Brain microvascular endothelial cell (primary cell): ENCODE results near the gene PSTK.

Experiments used
- DNase-seq: peaks from one replicate; pipeline ENCODE4 v3.0.0-alpha.2; 2020
- H3K27ac ChIP-seq: fragments of 250-450 bp; sonication (Bioruptor Pico); 2 replicates; pipeline ENCODE4 v1.5.1; 2020; ENCODE audit warnings: mild to moderate bottlenecking, moderate library complexity
- H3K27me3 ChIP-seq: fragments of 250-450 bp; sonication (Bioruptor Pico); replicated peaks from 2 replicates; pipeline ENCODE4 v1.5.1; 2020; ENCODE audit warnings: mild to moderate bottlenecking
- H3K36me3 ChIP-seq: fragments of 250-450 bp; sonication (Bioruptor Pico); replicated peaks from 2 replicates; pipeline ENCODE4 v1.5.1; 2020; ENCODE audit warnings: mild to moderate bottlenecking
- H3K4me3 ChIP-seq: 2 replicates; pipeline ENCODE4 v1.5.1; 2011; ENCODE audit warnings: low read depth, mild to moderate bottlenecking, control low read depth, low read length, moderate library complexity
- in situ Hi-C: cut with HindIII; loops from 2 replicates; pipeline ENCODE4 v1.10.0; 2017; ENCODE audit warnings: low sequenced_read_pairs, low pct_ligation_motif_present
- TF ChIP-seq, protein P1 (sequence below): IDR thresholded peaks from 2 replicates; pipeline ENCODE4 v1.5.1; 2011; ENCODE audit warnings: low read depth, mild to moderate bottlenecking, moderate library complexity, low read length, control low read depth, inconsistent platforms; ENCODE audit errors: missing control alignments

The PSTK gene

DNA sequence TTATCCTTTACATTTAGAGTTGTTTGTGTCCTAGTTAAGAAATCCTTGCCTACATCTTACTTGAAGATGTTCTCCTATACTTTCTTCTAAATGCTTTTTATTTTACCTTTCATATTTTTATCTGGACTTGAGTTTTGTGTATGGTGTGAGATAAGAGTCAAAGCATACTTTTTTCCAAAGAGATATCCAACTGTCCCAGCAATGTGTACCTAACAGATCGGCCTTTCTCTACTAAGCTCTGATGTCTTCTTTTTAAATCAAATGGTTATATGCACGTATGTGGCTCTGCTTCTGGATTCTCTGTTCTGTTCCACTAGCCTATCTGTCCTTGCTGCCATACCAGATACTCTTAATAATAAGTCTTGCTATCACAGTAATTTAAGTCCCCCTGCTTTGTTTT, 21.2 kb downstream of the PSTK start:
- peaks cover 3% of the 10 kb centered on the region for H3K36me3 ChIP-seq

DNA sequence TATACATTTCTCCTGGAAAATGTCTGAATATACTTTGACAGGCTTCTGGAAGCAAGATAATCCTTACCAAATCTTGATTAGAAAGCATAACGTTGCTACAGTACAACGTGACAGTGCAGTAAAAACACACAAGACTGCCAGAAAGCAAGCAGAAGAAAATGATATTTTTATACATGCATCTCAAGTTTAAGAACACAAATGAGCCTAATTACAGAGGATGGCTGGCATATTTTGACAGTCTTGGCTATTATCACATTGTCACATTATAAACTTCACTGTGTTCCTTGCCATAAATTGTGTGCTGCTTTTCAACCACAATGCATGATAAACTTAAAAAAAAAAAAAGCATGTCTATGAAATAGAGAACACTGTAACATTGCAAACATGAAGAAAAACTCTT, 24.1 kb downstream of the PSTK start:
- no peak overlapping the region for H3K4me3 ChIP-seq
- H3K27me3 ChIP-seq, result no peaks in the 10 kb centered on the region
- TF ChIP-seq, protein P1, sequence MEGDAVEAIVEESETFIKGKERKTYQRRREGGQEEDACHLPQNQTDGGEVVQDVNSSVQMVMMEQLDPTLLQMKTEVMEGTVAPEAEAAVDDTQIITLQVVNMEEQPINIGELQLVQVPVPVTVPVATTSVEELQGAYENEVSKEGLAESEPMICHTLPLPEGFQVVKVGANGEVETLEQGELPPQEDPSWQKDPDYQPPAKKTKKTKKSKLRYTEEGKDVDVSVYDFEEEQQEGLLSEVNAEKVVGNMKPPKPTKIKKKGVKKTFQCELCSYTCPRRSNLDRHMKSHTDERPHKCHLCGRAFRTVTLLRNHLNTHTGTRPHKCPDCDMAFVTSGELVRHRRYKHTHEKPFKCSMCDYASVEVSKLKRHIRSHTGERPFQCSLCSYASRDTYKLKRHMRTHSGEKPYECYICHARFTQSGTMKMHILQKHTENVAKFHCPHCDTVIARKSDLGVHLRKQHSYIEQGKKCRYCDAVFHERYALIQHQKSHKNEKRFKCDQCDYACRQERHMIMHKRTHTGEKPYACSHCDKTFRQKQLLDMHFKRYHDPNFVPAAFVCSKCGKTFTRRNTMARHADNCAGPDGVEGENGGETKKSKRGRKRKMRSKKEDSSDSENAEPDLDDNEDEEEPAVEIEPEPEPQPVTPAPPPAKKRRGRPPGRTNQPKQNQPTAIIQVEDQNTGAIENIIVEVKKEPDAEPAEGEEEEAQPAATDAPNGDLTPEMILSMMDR, result no peak
- in situ Hi-C loops, result no loop called here
- H3K27ac ChIP-seq, result no peak overlapping the region
- DNase-seq, result no peak
- no peaks in the 10 kb centered on the region for H3K36me3 ChIP-seq

More for the DNA sequence above, 21.2 kb downstream of the PSTK start:
- in situ Hi-C loops, result no loop called here
- no peak for DNase-seq
- Histone ChIP-seq H3K4me3 (no peak overlapping the region), H3K27ac (no peak overlapping the region), H3K27me3 (no peaks in the 10 kb centered on the region)
- TF ChIP-seq, protein P1, result no peak

DNA sequence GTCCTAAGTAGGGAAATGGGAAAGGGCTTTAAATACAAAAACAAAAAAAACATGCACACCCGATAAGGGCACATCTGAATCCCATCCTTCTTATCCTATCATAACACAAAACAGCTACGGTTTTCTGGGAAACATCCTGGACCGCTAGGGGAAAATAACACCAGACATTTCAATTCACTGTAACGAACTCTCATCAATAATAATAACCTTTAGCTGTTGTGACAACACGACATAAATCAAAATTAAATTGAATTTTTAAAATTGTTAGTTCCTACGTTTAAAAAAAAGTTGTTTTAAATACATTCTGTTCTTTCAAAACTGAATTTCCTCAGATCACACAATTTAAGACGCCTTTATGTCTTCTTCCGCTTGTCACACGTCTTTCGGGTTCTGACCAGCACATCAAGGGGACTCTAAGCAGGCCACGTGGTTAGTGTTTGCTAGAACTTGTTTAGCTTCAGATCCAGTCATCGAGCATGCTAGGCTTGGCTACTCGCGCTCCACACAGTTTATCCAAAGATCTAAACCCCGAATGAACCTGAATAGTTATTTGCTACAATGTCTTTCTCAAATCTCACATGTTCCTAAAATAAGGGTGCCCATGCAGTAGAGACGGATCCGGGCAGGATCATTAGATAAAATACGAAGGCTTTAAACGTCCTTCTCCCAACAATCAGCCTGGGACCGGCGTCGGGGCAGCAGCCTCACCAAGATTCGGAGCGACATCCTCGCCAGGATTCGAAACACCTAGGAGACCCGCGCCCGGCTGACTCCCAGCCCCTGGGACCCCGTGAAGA, 27.6 kb downstream of the PSTK start:
- peak overlapping the region; percentile 80 for H3K27ac ChIP-seq
- no peaks in the 10 kb centered on the region for H3K27me3 ChIP-seq
- in situ Hi-C loops, result no loop called here
- TF ChIP-seq, protein P1, result no peak
- H3K4me3 ChIP-seq, result peak overlapping the region; percentile 95
- no peaks in the 10 kb centered on the region for H3K36me3 ChIP-seq
- peak; percentile 62 for DNase-seq

DNA sequence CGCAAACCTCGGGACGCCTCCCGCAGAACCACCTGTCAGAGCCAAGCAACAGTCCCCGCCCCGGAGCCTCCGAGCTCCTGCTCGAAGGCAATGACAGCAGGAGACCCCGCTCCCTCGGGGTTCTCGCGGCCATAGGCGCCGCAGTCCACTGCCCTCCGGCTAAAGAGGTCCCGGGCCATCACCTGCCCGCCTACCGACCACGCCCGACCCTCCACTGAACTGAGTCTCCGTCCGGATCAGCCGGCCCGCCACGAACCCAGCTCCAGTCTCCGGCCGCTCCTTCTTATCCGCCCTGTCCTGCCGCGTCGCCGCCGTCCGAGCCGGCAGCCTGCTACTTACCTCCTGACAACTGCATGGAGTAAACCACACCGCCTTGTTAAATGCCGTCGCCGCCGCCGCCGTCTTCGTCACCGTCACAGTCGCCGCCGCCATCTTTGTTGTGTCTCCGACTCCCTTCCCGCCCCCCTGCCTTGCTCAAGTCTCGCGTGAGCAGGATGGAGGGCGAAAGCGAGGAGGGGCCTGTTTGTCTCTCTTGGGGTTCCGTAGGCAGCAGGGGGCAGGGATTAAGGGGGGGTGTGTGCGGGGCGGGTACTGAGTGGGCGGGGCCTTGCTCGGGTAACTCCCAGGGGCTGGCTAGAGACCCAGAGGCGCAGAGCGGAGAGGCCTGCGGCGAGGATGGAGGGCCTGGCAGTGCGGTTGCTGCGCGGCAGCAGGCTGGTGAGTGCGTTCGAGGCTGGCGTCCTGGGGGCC, 28.3 kb downstream of the PSTK start, which contains the start of the genes ACADSB and IKZF5:
Gene ACADSB, plus strand, starts transcription at position 652 of the 750 bp plus-strand sequence. Its CDS starts 24 bp downstream, at position 676.
Gene IKZF5, minus strand, starts transcription at position 441 of the 750 bp plus-strand sequence. CDS start 10,170 bp downstream, outside the sequence.
- TF ChIP-seq, protein P1, result no peak
- in situ Hi-C loops, result no loop called here
- Histone ChIP-seq H3K36me3 (no peaks in the 10 kb centered on the region), H3K4me3 (peak within 1 kb of the TSS; percentile 95), H3K27ac (peak within 1 kb of the TSS; percentile 80), H3K27me3 (no peaks in the 10 kb centered on the region)
- peak; percentile 95 for DNase-seq

DNA sequence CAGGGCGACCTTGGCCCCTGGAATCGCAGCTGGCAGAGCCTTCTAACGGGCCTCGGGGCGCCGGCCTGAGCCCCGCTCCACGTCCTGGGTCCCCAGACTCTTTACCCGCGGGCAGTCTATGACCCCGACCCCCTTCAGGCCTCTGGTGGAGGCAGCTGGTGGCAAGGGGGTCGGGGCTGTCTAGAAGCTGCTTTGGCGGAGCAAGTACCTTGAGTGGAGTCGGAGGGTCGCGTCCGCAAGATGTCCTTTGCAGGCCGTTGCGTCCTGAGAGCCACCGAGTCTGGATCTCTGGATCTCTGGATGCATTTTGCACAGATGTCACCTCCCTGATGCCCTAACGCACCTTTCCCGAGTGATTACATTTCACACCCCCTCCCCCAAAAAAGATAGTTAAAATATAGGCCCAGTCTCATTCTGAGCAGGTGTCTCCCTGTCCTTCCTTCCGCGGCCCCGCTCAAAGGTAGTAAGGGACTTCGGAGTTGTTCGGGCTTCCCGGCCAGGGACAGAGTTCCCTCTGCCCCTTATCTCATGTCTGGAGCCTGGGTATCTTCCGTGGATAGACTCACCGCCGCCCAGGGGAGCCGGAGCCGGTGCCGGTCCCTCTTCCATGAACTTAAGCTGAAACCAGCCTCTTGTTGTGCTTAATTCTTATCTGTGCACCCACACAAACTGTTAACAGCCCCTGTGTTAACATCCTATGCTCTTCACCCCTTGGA, 29.1 kb downstream of the PSTK start:
- H3K27ac ChIP-seq, result no peak overlapping the region
- TF ChIP-seq, protein P1, result no peak
- in situ Hi-C loops, result no loop called here
- H3K36me3 ChIP-seq, result no peaks in the 10 kb centered on the region
- peak overlapping the region; percentile 95 for H3K4me3 ChIP-seq
- no peaks in the 10 kb centered on the region for H3K27me3 ChIP-seq
- DNase-seq, result no peak
